ENCODE results near the gene EBF4.

Gene EBF4

GRCh38 chr20:2755451-2756055 is 63.0 kb downstream of the EBF4 start:
- Histone ChIP-seq H3K9me2 (replicated peaks; ENCODE audit: insufficient read depth, low read length) (no peaks in the 10 kb centered on the region), H3K27me3 (ENCODE audit: low read length) (no peaks in the 10 kb centered on the region), H2AFZ (ENCODE audit: low read depth, low read length, severe bottlenecking) (no peak overlapping the region), H3K4me2 (ENCODE audit: low read depth, low read length, poor library complexity, severe bottlenecking) (no peak overlapping the region), H3F3A (ENCODE audit: insufficient read depth) (no peaks in the 10 kb centered on the region), H3K36me3 (ENCODE audit: low read length) (no peaks in the 10 kb centered on the region), H3K9ac (ENCODE audit: low read length) (no peak overlapping the region), H3K9me3 (ENCODE audit: insufficient read depth, low read length) (no peaks in the 10 kb centered on the region), H3K79me2 (ENCODE audit: insufficient read depth, low read length) (no peaks in the 10 kb centered on the region), H3K4me3 (ENCODE audit: insufficient read depth, low read length, poor library complexity, severe bottlenecking) (no peak overlapping the region), H4K20me1 (ENCODE audit: low read depth, low read length) (no peaks in the 10 kb centered on the region), H3K27ac (ENCODE audit: low read depth, low read length) (no peak overlapping the region)
- TF ChIP-seq CTCF (IDR thresholded peaks at IDR 0.05; ENCODE audit: insufficient read depth, low read length, poor library complexity, severe bottlenecking) (no peak), EZH2phosphoT487 (conservative IDR thresholded peaks at IDR 0.05; ENCODE audit: low read length) (no peak)

- no peaks in the 10 kb centered on the region for H3K27me3 ChIP-seq (ENCODE audit: low read length)
- H3K9ac ChIP-seq (ENCODE audit: low read length), result no peak overlapping the region
- H3K4me2 ChIP-seq (ENCODE audit: low read depth, low read length, poor library complexity, severe bottlenecking), result no peak overlapping the region
- H3F3A ChIP-seq (ENCODE audit: insufficient read depth), result no peaks in the 10 kb centered on the region
- H2AFZ ChIP-seq (ENCODE audit: low read depth, low read length, severe bottlenecking), result no peak overlapping the region
- no peak overlapping the region for H3K4me3 ChIP-seq (ENCODE audit: insufficient read depth, low read length, poor library complexity, severe bottlenecking)
- no peaks in the 10 kb centered on the region for H3K79me2 ChIP-seq (ENCODE audit: insufficient read depth, low read length)
- no peaks in the 10 kb centered on the region for H3K36me3 ChIP-seq (ENCODE audit: low read length)
- no peaks in the 10 kb centered on the region for H3K9me3 ChIP-seq (ENCODE audit: insufficient read depth, low read length)
- TF ChIP-seq CTCF (IDR thresholded peaks at IDR 0.05; ENCODE audit: insufficient read depth, low read length, poor library complexity, severe bottlenecking) (no peak), EZH2phosphoT487 (conservative IDR thresholded peaks at IDR 0.05; ENCODE audit: low read length) (no peak)
- H4K20me1 ChIP-seq (ENCODE audit: low read depth, low read length), result no peaks in the 10 kb centered on the region
- H3K9me2 ChIP-seq (replicated peaks; ENCODE audit: insufficient read depth, low read length), result no peaks in the 10 kb centered on the region
- H3K27ac ChIP-seq (ENCODE audit: low read depth, low read length), result no peak overlapping the region
These were observed 63.6 kb downstream of the EBF4 start for GRCh38 chr20:2756056-2756611.

GRCh38 chr20:2757001-2757400 is 64.4 kb downstream of the EBF4 start:
- no peaks in the 10 kb centered on the region for H3K36me3 ChIP-seq (ENCODE audit: low read length)
- H3K9ac ChIP-seq (ENCODE audit: low read length), result no peak overlapping the region
- H3F3A ChIP-seq (ENCODE audit: insufficient read depth), result no peaks in the 10 kb centered on the region
- no peaks in the 10 kb centered on the region for H3K27me3 ChIP-seq (ENCODE audit: low read length)
- no peak overlapping the region for H2AFZ ChIP-seq (ENCODE audit: low read depth, low read length, severe bottlenecking)
- no peak overlapping the region for H3K4me2 ChIP-seq (ENCODE audit: low read depth, low read length, poor library complexity, severe bottlenecking)
- TF ChIP-seq CTCF (IDR thresholded peaks at IDR 0.05; ENCODE audit: insufficient read depth, low read length, poor library complexity, severe bottlenecking) (no peak), EZH2phosphoT487 (conservative IDR thresholded peaks at IDR 0.05; ENCODE audit: low read length) (no peak)
- no peaks in the 10 kb centered on the region for H3K9me2 ChIP-seq (replicated peaks; ENCODE audit: insufficient read depth, low read length)
- H3K9me3 ChIP-seq (ENCODE audit: insufficient read depth, low read length), result no peaks in the 10 kb centered on the region
- H4K20me1 ChIP-seq (ENCODE audit: low read depth, low read length), result no peaks in the 10 kb centered on the region
- no peak overlapping the region for H3K27ac ChIP-seq (ENCODE audit: low read depth, low read length)
- H3K4me3 ChIP-seq (ENCODE audit: insufficient read depth, low read length, poor library complexity, severe bottlenecking), result no peak overlapping the region
- no peaks in the 10 kb centered on the region for H3K79me2 ChIP-seq (ENCODE audit: insufficient read depth, low read length)

All from SU-DHL-6 (cell line).